HG03469 (cell line): ENCODE data around the gene PEX12.
"Not testable (repeated sequence)": the region's sequence is repeated elsewhere in the genome, so short reads cannot be mapped to it uniquely, and the experiment has no call there.

ENCODE experiments used
- ATAC-seq: cut with Tn5 transposase; IDR thresholded peaks from one replicate; pipeline ENCODE4 v1.9.1; 2021; ENCODE audit warnings: mild to moderate bottlenecking, moderate library complexity, moderate number of reproducible peaks; ENCODE audit not compliant: unreplicated experiment

PEX12 gene

GRCh38 chr17:35537601-35538141, 40.7 kb downstream of the PEX12 start, which contains the start of gene SLFN12L:
Gene SLFN12L (minus strand): TSS chr17:35537678. CDS start chr17:35522364, 15,314 bp downstream.
- no peak for ATAC-seq

DNA sequence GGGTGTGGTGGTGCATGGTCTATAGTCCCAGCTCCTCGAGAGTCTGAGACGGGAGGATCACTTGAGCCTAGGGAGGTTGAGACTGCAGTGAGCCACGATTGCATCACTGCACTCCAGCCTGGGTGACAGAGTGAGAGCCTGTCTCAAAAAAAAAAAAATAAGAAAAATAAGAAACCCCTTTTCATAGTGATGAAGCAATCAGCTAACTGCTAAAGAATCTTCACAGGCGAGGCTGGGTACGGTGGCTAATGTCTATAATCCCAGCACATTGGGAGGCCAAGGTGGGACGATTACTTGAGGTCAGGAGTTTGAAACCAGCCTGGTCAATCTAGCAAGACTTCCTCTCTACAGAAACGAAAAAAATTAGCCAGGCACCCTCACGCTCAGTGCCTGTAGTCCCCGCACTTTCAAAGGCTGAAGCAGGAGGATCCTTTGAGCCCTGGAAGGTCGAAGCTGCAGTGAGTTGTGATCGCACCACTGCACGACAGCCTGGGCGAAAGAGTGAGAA, 41.7 kb downstream of the PEX12 start:
- no peak for ATAC-seq

GRCh38 chr17:35535406-35535805, 43.0 kb downstream of the PEX12 start:
- ATAC-seq: not testable (repeated sequence)

DNA sequence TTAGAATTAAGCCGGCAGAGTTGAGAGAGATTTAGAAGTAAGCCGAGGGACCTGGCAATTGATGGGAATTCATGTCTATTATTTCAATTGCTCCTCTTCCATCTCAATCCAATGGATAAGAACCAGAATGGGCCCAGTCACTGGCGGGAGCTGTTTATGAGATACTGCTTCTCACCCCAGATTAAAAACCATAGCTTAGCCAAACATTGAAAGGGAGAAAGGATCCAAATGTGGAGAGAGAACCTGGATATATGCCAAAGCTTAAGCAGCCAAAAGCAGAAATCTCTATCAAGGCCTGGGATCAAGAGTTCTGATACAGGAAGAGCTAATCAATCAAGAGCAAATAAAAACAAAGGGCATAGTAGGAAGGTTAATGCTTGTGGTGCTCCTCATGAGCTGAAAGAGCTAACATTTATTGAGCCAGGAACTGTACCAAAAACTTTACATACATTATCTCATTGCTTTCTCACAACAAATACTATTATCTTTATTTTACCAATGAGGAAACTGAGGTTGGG, 43.7 kb downstream of the PEX12 start:
- no peak for ATAC-seq

DNA sequence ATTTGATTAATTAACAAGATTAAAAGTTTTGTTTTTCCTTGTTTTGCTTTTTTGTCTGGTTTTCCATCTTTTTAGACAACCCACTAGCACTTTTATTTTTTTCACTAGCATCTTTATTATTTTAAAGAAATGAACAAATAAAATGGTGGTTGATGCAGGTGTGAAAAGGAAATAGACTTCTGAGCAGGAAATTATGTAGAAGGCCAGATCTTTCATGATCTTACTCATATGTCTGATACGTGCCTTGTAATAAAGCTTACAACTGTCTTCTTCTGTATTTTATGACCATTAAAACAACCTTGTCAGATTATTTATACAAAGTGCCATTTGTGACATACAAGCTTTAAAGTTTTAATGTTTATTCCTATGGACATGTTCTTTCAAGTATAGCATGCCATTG, 47.2 kb downstream of the PEX12 start:
- no peak for ATAC-seq

- no peak for ATAC-seq
Observed at GRCh38 chr17:35529866-35530265, 48.5 kb downstream of the PEX12 start.

- not testable (repeated sequence) for ATAC-seq
Observed at GRCh38 chr17:35529326-35529725, 49.0 kb downstream of the PEX12 start.
